SKM-1 treated with dmso at 0.1 percent for 144 hours (cell line): ENCODE measurements around the gene LRRC3C.

ENCODE experiments used
- DNase-seq: peaks from one replicate; lab custom pipeline; 2025; ENCODE audit not compliant: unreplicated experiment; lab: John Stamatoyannopoulos, UW

LRRC3C gene

GRCh38 chr17:39923836-39924690 lies 3.5 kb upstream of the LRRC3C start:
- DNase-seq = no peak

GRCh38 chr17:39924691-39925055 lies 2.9 kb upstream of the LRRC3C start:
- no peak for DNase-seq

GRCh38 chr17:39925282-39926134 lies 2.0 kb upstream of the LRRC3C start:
- DNase-seq = no peak

GRCh38 chr17:39926135-39926587 lies 1.4 kb upstream of the LRRC3C start:
- no peak for DNase-seq

- DNase-seq = peak; percentile 7
These were observed 888 bp upstream of the LRRC3C start for GRCh38 chr17:39926588-39927100.

- no peak for DNase-seq
These were observed 661 bp downstream of the LRRC3C start for GRCh38 chr17:39927929-39928857.

- peak; percentile 23 for DNase-seq
These were observed 1.5 kb downstream of the LRRC3C start for GRCh38 chr17:39928858-39929645.

- no peak for DNase-seq
These were observed 2.3 kb downstream of the LRRC3C start for GRCh38 chr17:39929646-39930407.

- DNase-seq = no peak
These were observed 6.4 kb downstream of the LRRC3C start for GRCh38 chr17:39933912-39934311.

GRCh38 chr17:39934324-39934723 lies 6.8 kb downstream of the LRRC3C start:
- no peak for DNase-seq

GRCh38 chr17:39935909-39936308 lies 8.4 kb downstream of the LRRC3C start:
- DNase-seq = no peak

GRCh38 chr17:39937447-39937846 lies 9.9 kb downstream of the LRRC3C start:
- no peak for DNase-seq

GRCh38 chr17:39938140-39938869 lies 10.8 kb downstream of the LRRC3C start:
- DNase-seq = no peak

GRCh38 chr17:39939106-39939505 lies 11.6 kb downstream of the LRRC3C start:
- no peak for DNase-seq

GRCh38 chr17:39939588-39940419 lies 12.3 kb downstream of the LRRC3C start:
- DNase-seq = peak; percentile 66

GRCh38 chr17:39943702-39944392 lies 16.3 kb downstream of the LRRC3C start:
- no peak for DNase-seq

GRCh38 chr17:39944393-39944711 lies 16.8 kb downstream of the LRRC3C start:
- DNase-seq = no peak
